HG03280 (cell line): ENCODE data around the gene SFXN4.
"Not testable (repeated sequence)": the region's sequence is repeated elsewhere in the genome, so short reads cannot be mapped to it uniquely, and the experiment has no call there.

Experiments
- ATAC-seq: cut with Tn5 transposase; IDR thresholded peaks from one replicate; pipeline ENCODE4 v1.9.1; 2021; ENCODE audit warnings: mild to moderate bottlenecking, moderate library complexity; ENCODE audit not compliant: unreplicated experiment

Gene SFXN4

DNA sequence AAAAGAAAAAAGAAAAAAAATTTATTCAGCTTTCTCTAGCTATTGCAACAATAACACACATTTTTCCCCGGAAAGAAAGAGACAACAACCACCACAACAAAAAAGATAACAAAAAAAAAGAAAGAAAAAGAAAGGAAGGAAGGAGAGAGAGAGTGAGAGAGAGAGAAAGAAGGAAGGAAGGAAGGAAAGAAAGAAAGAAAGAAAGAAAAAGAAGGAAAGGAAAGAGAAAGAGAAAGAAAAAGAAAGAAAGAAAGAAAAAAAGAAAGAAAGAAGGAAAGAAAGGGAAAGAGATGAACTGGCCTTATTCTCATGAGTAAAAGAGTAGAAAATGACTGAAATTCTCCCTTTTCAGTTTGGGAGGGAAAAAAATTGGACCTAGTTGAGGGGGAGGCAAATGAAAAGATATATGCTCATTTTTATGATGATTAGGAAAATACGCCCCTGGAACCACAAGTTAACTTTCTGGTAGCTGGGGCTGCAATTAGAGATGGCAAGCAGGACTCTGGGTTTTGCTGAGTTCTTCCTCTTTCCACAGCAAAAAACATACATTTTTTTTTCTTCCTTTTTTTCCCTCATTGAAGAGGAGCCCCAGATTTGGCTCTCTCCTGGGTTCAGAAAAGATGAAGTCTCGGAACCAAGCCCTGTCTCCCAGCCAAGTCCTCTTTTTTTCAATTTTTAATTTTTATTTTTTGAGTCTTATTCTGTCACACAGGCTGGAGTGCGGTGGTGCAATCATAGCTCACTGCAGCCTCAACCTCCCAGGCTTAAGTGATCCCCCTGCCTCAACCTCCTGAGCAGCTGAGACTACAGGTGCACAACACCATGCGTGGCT, 25.7 kb upstream of the SFXN4 start:
- ATAC-seq: no peak

- no peak for ATAC-seq
Measured at GRCh38 chr10:119190353-119190752, 24.8 kb upstream of the SFXN4 start.

DNA sequence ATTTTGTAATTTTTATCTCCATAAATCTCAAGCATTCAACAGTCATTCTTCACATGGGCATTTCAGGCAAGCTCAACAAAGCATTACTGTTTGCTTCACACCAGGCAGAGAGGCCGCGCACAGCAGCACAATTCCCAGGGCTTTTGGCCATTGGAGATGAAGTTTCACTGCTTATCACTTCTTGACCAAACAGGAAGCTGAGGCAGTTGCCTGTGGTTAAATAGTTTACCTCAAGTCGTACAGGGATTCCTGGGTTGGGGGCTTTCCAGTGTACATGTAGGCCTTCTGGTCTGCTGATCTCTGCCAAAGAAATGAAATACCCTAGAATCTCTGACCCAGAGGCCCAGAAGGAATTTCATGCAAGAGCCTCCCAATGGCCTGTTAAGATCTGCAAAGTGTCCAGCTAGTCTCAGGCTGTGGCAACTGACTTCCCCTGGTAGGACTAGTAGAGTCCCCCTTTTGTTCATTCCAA, 24.3 kb upstream of the SFXN4 start:
- ATAC-seq: no peak

- ATAC-seq: no peak
Measured at GRCh38 chr10:119183664-119184412, 18.3 kb upstream of the SFXN4 start.

DNA sequence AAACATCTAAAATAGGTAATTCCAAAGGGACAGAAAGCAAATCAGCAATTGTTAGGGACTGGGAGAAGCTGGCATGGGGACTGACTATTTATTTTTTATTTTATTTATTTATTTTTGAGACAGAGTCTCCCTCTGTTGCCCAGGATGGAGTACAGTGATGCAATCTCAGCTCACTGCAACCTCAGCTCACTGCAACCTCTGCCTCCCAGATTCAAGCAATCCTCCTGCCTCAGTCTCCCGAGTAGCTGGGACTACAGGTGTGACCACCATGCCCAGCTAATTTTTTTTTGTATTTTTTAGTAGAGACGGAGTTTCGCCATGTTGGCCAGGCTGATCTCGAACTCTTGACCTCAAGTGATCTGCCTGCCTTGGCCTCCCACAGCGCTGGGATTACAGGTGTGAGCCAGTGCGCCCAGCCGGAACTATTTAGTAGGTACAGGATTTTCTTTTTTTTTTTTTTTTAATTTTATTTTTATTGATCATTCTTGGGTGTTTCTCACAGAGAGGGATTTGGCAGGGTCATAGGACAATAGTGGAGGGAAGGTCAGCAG, 15.4 kb upstream of the SFXN4 start:
- not testable (repeated sequence) for ATAC-seq

GRCh38 chr10:119178372-119179119, 13.0 kb upstream of the SFXN4 start, which contains the start of gene PRDX3:
Gene PRDX3, minus strand, starts transcription at chr10:119178812. Its CDS starts 22 bp downstream, at chr10:119178790.
- peak; percentile 96 for ATAC-seq

DNA sequence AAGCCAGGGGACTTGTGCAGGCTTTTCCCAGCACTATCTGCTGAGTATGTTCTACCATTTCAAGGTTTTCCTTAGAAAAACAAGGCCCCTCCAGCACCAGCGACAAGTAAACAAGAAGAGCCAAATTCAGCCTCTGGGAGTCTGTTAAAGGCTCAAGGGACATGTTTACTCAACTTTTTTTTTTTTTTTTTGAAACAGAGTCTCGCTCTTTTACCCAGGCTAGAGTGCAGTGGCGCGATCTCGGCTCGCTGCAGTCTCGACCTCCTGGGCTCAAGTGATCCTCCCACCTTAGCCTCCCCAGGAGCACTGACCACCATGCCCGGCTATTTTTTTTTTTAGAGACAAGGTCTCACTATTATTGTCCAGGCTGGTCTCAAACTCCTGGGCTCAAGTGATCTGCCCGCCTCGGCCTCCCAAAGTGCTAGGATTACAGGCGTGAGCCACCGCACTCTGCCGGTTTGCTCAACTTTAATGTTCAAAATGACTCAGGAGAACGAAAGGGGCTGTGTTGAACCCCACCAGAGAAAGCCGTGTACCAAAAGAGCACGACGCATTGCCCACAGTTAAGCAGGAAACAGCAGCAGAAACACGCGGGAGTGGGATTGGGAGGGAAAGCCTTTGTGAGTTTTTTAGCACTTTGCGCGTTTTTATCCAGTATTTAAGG, 12.3 kb upstream of the SFXN4 start:
- no peak for ATAC-seq

DNA sequence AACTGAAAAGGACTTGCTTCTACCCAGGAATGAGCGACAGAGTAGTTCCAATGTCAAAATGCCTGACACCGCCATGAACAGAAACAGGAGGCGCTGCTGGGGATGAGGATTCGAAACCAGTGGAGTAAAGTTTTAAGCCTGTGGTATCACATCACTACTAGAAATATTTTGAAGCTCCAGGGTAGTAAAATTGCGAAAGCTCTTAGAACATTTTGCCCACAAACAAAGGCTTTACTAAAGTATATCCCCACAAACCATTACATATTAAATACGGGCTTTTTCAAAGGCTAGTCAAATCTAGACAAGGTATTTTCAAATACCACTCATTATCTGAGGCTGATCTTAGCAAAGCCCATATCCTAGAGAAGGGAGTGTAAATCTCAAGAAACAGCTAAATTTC, 10.7 kb upstream of the SFXN4 start:
- ATAC-seq: no peak

DNA sequence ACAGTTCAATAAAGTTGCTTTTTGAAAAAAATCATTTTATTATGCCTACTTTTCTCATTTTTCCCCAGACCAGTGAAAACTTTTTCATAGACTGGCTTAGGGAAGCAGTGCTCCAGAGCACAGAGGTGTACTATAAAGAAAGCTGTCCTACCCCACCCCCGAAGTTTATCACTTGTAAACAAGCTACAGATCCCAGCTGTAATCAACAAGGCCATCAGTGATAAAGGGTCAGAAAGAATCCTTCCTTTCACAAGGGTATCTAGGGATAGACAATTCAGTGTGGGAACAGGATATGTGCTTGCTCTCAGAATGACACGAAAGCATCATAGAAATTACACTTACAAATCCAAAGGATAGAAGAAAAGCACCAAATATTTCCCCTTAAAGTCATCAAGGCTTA, 8.6 kb upstream of the SFXN4 start:
- no peak for ATAC-seq

GRCh38 chr10:119167041-119167440, 1.5 kb upstream of the SFXN4 start:
- no peak for ATAC-seq

DNA sequence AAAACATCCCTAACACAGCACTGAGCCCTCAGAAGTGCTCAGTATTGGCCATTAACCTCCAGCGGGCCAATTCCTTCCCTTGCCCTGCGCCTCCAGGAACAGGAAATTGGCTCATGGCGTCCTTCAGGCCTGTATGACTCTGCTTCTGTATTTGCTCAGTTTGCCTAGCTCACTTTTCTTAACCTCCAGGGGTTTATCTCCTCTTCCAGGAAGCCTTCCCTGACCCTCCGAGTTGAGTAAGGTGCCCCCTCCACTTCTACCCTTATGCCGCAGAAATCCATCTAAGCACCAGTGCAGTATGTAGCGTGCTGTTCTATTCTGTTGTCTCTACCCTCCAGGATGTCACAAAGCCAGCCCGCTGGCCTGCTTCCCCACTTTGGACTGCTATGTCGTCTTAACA, 1.1 kb upstream of the SFXN4 start:
- no peak for ATAC-seq

- no peak for ATAC-seq
Measured at GRCh38 chr10:119166118-119166500, 595 bp upstream of the SFXN4 start.

- no peak for ATAC-seq
Measured at GRCh38 chr10:119162452-119163092, 2.9 kb downstream of the SFXN4 start.

DNA sequence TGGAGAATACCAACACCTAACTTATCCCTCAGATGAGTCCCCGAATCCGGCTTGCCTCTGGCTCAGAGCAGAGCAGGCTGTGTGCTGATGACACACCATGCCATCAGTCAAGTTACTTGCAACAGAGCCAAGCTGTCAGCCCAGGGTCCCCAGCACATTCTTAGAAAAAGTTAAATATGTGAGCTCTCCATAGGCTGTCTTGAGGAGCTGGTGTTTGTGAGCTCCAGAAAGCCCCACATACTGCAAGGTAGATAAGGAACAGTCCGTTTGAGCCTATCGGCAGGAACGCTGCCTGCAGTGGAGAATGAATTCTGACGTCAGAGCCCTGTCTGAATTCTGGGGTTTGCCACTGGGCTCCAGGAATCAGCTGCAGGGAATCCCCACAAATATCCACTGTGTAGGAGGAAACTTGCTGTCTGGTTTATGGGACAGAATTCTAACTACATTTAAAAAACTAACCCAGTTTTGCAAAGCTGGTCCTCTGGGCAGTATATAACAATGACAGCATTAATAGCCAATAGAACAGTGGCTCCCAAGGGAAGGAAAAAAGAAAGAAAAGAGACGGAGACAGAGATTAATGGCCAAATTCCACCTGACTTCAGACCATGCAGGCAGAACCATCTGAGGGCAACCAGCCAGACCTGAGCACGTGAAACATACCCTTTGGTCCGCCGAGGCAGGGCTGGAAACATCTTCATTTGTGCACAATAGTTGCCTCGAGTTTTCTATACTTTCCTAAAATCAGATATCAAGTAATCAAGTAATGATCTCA, 3.6 kb downstream of the SFXN4 start:
- no peak for ATAC-seq

DNA sequence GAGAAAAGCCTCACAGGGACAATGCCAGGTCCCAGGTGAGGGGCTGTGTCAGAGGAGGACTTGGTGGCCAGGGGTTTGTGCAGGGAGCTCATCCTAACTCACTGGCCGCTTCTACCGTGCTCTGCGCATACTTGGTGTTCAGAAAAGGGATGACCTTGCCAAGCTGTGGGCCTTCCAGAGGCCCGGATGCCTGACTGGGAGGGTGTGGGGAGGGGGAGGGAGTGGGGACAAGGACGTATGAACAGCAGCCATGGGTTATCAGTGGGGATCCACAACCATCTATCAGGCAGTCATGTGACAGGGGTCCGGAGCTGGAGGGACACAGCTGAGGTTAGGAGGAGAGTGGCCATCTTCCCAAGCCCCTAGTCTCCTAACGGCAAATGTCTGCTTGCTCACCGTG, 6.2 kb downstream of the SFXN4 start:
- no peak for ATAC-seq

DNA sequence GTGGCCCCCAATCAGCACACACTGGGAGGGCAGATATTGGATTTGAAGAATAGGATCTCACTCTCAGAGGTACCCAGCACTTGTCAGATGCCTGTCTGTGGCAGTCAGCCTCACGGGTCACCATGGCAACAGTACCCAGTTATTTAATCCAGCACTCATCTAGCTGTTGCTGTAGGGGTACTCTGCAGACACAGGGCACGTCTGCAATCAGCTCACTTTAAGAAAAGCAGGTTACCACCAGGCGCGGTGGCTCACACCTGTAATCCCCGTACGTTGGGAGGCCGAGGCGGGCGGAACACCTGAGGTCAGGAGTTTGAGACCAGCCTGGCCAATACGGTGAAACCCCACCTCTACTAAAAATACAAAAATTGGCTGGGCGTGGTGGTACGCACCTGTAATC, 11.9 kb downstream of the SFXN4 start:
- no peak for ATAC-seq

- no peak for ATAC-seq
Measured at GRCh38 chr10:119153041-119153440, 12.5 kb downstream of the SFXN4 start.

DNA sequence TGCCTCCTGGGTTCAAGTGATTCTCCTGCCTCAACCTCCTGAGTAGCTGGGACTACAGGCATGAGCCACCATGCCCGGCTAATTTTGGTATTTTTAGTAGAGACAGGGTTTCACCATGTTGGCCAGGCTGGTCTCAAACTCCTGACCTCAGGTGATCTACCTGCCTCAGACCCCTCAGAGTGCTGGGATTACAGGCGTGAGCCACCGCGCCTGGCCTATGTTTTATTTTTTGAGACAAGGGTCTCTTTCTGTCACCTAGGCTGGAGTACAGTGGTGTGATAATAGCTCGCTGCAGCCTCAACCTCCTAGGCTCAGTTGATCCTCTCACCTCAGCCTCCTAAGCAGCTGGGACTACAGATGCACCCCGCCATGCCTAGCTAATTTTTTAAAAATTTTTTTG, 13.9 kb downstream of the SFXN4 start:
- ATAC-seq: not testable (repeated sequence)

DNA sequence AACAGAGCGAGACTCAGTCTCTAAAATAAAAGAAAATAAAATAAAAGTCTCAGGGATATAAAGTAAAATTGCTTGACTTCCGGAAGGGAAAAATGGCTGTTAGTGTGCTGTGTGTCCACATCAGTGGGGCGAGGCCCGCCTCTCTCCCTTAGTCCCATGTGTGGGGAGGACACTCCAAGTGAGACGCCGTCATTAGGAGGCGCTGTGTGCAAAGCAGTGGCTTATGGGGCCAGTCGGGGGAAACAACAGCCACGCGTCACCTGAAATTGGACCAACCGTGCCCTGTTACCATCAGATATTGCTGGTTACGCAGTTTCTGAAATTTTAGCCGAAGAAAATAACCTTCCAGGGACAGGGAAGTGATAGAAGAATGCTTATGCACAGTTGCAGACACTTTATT, 15.8 kb downstream of the SFXN4 start:
- ATAC-seq: no peak
